K562 (cell line): ENCODE measurements around the gene DSE. TPM values are rescaled to one million over a fixed set of nuclear protein-coding genes. Genes with fewer than 3 reads are reported as not detected.

Experiments
- ATAC-seq: fragments of 200-7000 bp; cut with Tn5 transposase; 3 replicates; pipeline ENCODE4 v1.9.1; 2020; ENCODE audit warnings: moderate library complexity
- BruUV-seq: library from RNA; stranded (reverse); fragments of 400-500 nt; replicated peaks from 2 replicates; lab custom pipeline; 2021; lab: Mats Ljungman, UMichigan
- CTCF ChIA-PET: fragments of 300-600 bp; formaldehyde crosslinking; extraction: SDS; loops from one replicate; lab custom pipeline; 2021; ENCODE audit warnings: low intra/inter-chr PET ratio; lab: Yijun Ruan, JAX
- POLR2A ChIA-PET: fragments of 300-600, 350-650 bp; sonication (Branson Sonifier 250); formaldehyde crosslinking; extraction: SDS; loops from one replicate; lab custom pipeline; 2021; ENCODE audit warnings: antibody characterized with exemption, inconsistent platforms; lab: Yijun Ruan, JAX
- DNase-seq, 4 experiments: peaks; one replicate each; pipeline versions ENCODE4 v3.0.0 to v3.0.0-alpha.2; 2011 to 2018; ENCODE audit warnings: low spot score in 3 of 4, mixed read lengths in 3 of 4; ENCODE audit errors: extremely low read depth in 1 of 4
- FAIRE-seq: peaks from 2 replicates; lab custom pipeline; 2011; peaks lifted over from hg19 to GRCh38; lab: Jason Lieb, UNC
- H2AFZ ChIP-seq: 2 replicates; pipeline ENCODE4 v1.6.0; 2011; ENCODE audit warnings: low read depth, low read length, control low read depth, inconsistent platforms
- H3K27ac ChIP-seq: fragments of 200-600 bp; 3 replicates; pipeline ENCODE4 v1.8.0; 2011; ENCODE audit warnings: low read depth, mild to moderate bottlenecking, control low read depth, inconsistent platforms, low read length, moderate library complexity, mixed read lengths; ENCODE audit errors: extremely low read depth
- H3K27me3 ChIP-seq, 2 experiments: fragments of 300-600 bp in 1 of 2; 2 replicates in 1 of 2; 3 replicates in 1 of 2; pipeline versions ENCODE4 v1.6.0 to v1.8.0; 2011; ENCODE audit warnings: inconsistent platforms in 2 of 2, low read length in 2 of 2, mild to moderate bottlenecking in 1 of 2, mixed read lengths in 1 of 2, moderate library complexity in 1 of 2; ENCODE audit not compliant: control insufficient read depth in 2 of 2, insufficient read depth in 2 of 2
- H3K36me3 ChIP-seq: fragments of 300-600 bp; 3 replicates; pipeline ENCODE4 v1.8.0; 2011; ENCODE audit warnings: mild to moderate bottlenecking, low read length, inconsistent platforms; ENCODE audit not compliant: control insufficient read depth, insufficient read depth
- H3K4me1 ChIP-seq, 2 experiments: fragments of 200-600 bp in 1 of 2; replicated peaks in 1 of 2; 2 replicates in 1 of 2; 3 replicates in 1 of 2; pipeline versions ENCODE4 v1.5.1 to v1.8.0; 2011; ENCODE audit warnings: inconsistent platforms in 2 of 2, low read length in 2 of 2, mild to moderate bottlenecking in 1 of 2, mixed read lengths in 1 of 2, moderate library complexity in 1 of 2; ENCODE audit not compliant: control insufficient read depth in 2 of 2, insufficient read depth in 2 of 2
- H3K4me2 ChIP-seq: 2 replicates; pipeline ENCODE4 v1.6.1; 2011; ENCODE audit warnings: low read length, control low read depth, inconsistent platforms, mixed read lengths; ENCODE audit not compliant: insufficient read depth
- H3K4me3 ChIP-seq: fragments of 200-600 bp; sonication (generic), shearing (Covaris generic); 2 replicates; pipeline ENCODE4 v1.5.1; 2016; ENCODE audit warnings: control low read depth, inconsistent platforms
- H3K79me2 ChIP-seq: fragments of 200-600 bp; 3 replicates; pipeline ENCODE4 v1.8.0; 2011; ENCODE audit warnings: low read length, inconsistent platforms; ENCODE audit not compliant: control insufficient read depth, insufficient read depth
- H3K9ac ChIP-seq, 2 experiments: 2 replicates each; pipeline versions ENCODE4 v1.6.0 to v1.6.1; 2011; ENCODE audit warnings: low read depth in 2 of 2, low read length in 2 of 2, control low read depth in 1 of 2, inconsistent platforms in 1 of 2, mild to moderate bottlenecking in 1 of 2, mixed read lengths in 1 of 2; ENCODE audit not compliant: insufficient read depth in 1 of 2
- H3K9me1 ChIP-seq: one replicate; pipeline ENCODE4 v1.6.0; 2011; ENCODE audit warnings: inconsistent platforms, mild to moderate bottlenecking, low read length, moderate library complexity; ENCODE audit not compliant: control insufficient read depth, insufficient read depth
- H3K9me3 ChIP-seq: replicated peaks from 2 replicates; pipeline ENCODE4 v1.5.1; 2011; ENCODE audit warnings: low read depth, low read length, inconsistent platforms; ENCODE audit not compliant: control insufficient read depth, insufficient read depth
- H4K20me1 ChIP-seq: replicated peaks from 2 replicates; pipeline ENCODE4 v1.6.1; 2011; ENCODE audit warnings: low read length, inconsistent platforms, mixed read lengths; ENCODE audit not compliant: control insufficient read depth, insufficient read depth
- ILK ChIP-seq: fragments of 450-650 bp; IDR thresholded peaks from 2 replicates; pipeline ENCODE4 v1.6.1; 2016; ENCODE audit warnings: missing genetic modification characterization, low read depth, mild to moderate bottlenecking, missing compliant biosample characterization, moderate library complexity, borderline replicate concordance
- NR4A1 ChIP-seq, 2 experiments: fragments of 250-450 bp in 1 of 2; fragments of 450-650 bp in 1 of 2; sonication (Bioruptor Pico) in 1 of 2; IDR thresholded peaks; 2 replicates each; pipeline versions ENCODE4 v1.4.0 to v1.6.1; 2016 to 2020; ENCODE audit warnings: mild to moderate bottlenecking in 2 of 2, missing compliant biosample characterization in 1 of 2, missing genetic modification characterization in 1 of 2, moderate library complexity in 1 of 2
- SLC30A9 ChIP-seq: fragments of 250-450 bp; sonication (Bioruptor Pico); IDR thresholded peaks from 2 replicates; pipeline ENCODE4 v1.8.0; 2022; ENCODE audit warnings: mild to moderate bottlenecking, moderate library complexity
- SRF ChIP-seq, 2 experiments: fragments of 250-450, 450-650 bp in 1 of 2; sonication (Bioruptor Pico) in 1 of 2; sonication (generic) in 1 of 2; formaldehyde crosslinking; IDR thresholded peaks; 2 replicates each; pipeline versions ENCODE4 v1.5.0 to v1.5.1; 2020 to 2022; ENCODE audit warnings: mild to moderate bottlenecking in 1 of 2, missing genetic modification reagents in 1 of 2
- TAF1 ChIP-seq: IDR thresholded peaks from 2 replicates; pipeline ENCODE4 v1.6.1; 2011; ENCODE audit warnings: mild to moderate bottlenecking, low read length, moderate library complexity; ENCODE audit not compliant: insufficient read depth, control insufficient read depth, severe bottlenecking; ENCODE audit errors: extremely low read depth
- ZNF644 ChIP-seq: fragments of 200-800 bp; sonication (Bioruptor generic); IDR thresholded peaks from 2 replicates; pipeline ENCODE4 v1.6.1; 2016; ENCODE audit warnings: low read depth, missing genetic modification characterization, missing compliant biosample characterization
- WGBS: fragments of 100-300 bp; shearing (Covaris generic); methylation state at CpG from one replicate; pipeline ENCODE4 v1.1.6; 2016; ENCODE audit warnings: low coverage, mixed read lengths; ENCODE audit not compliant: insufficient coverage; ENCODE audit errors: missing lambda C conversion rate; 5-methylcytosine and 5-hydroxymethylcytosine counted together
- in situ Hi-C: fragments of 300-500 bp; cut with MboI; formaldehyde crosslinking; loops from 4 replicates; pipeline ENCODE4 v1.15.0; 2018; ENCODE audit warnings: inconsistent platforms, mixed read lengths
- intact Hi-C: fragments of 100-400 bp; cut with micrococcal nuclease; formaldehyde crosslinking; loops from 2 replicates; pipeline ENCODE4 v1.14.2; 2022
- polyA plus RNA-seq, 8 experiments: library from polyadenylated mRNA; depleted of rRNA in 4 of 8; stranded (reverse) in 5 of 8; unstranded in 3 of 8; fragments of >200 nt; fragmentation: Nextera tagmentation in 2 of 8; fragmentation: Illumina TruSeq in 1 of 8; extraction: Ambion mirVana in 2 of 8; extraction: Trizol in 1 of 8; gene quantifications; 2 replicates each; pipeline versions ENCODE4 v1.2.1 to v1.2.3, GENCODE V29; 2011 to 2014; ENCODE audit warnings: inconsistent platforms in 1 of 8, missing spikeins in 1 of 8
- total RNA-seq, 7 experiments: library from RNA; depleted of rRNA in 6 of 7; stranded (reverse); fragments of >200 nt in 6 of 7; fragmentation: Illumina TruSeq in 2 of 7; extraction: Trizol in 2 of 7; gene quantifications; 2 replicates each; pipeline versions ENCODE4 v1.2.1 to v1.2.3, GENCODE V29; 2011 to 2021; ENCODE audit warnings: low replicate concordance in 1 of 7
- TF ChIP-seq, protein P1 (sequence below): fragments of 450-650 bp; IDR thresholded peaks from 2 replicates; pipeline ENCODE4 v1.6.1; 2016; ENCODE audit warnings: low read depth

The DSE gene
- total and polyA plus RNA-seq, 9 of the 15 experiments (the other 6 are each of a cell fraction or from before 2014, with no cell fraction given), result 0.49 to 1.7 (median 0.79) TPM

DNA sequence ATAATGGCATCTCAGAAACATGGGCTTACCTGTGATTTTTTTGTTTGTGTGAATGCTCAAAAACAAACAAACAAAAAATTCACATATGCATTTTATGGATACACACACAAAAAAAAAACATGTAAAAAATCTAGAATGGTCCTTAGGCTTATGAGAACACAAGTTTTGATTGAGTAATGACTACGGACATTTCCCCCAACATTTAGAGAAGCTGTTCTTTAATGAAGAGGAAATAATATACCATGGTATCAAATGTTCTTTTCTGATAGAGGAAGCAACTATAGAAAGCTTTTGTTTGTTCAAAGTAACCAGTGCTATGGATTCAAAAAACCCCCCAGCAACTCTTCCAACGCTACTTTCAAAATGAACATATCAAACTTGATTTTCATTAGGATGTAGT lies 81.8 kb downstream of the DSE start:
- intact Hi-C loops (no loop called here), in situ Hi-C loops (no loop called here)
- H3K36me3 ChIP-seq, result no peaks in the 10 kb centered on the region
- TF ChIP-seq NR4A1 (CRISPR knock-in tag; IDR thresholded peaks at IDR 0.05) (no peak), NR4A1 (tag; IDR thresholded peaks at IDR 0.05) (no peak)
- H3K4me3 ChIP-seq, result no peak overlapping the region
- peaks cover 0 to 7% of the 10 kb centered on the region in 2 experiments; a peak in 2 of 5 replicates for H3K4me1 ChIP-seq
- DNase-seq, result no peak
- no TSS peak for BruUV-seq
- H3K4me2 ChIP-seq, result no peak overlapping the region
- H2AFZ ChIP-seq, result no peak overlapping the region
- no peak overlapping the region for H3K27ac ChIP-seq
- WGBS, result 40% methylated on average over 1 of the region's 2 CpGs
- H3K79me2 ChIP-seq, result no peaks in the 10 kb centered on the region
- no peak overlapping the region for H3K9ac ChIP-seq
- H3K27me3 ChIP-seq, result no peaks in the 10 kb centered on the region
- ATAC-seq, result no peak
- CTCF ChIA-PET, result no interaction called here
- H3K9me1 ChIP-seq, result no peaks in the 10 kb centered on the region
- FAIRE-seq, result no peak
- no peaks in the 10 kb centered on the region for H4K20me1 ChIP-seq
- no peaks in the 10 kb centered on the region for H3K9me3 ChIP-seq
- POLR2A ChIA-PET, result no interaction called here

DNA sequence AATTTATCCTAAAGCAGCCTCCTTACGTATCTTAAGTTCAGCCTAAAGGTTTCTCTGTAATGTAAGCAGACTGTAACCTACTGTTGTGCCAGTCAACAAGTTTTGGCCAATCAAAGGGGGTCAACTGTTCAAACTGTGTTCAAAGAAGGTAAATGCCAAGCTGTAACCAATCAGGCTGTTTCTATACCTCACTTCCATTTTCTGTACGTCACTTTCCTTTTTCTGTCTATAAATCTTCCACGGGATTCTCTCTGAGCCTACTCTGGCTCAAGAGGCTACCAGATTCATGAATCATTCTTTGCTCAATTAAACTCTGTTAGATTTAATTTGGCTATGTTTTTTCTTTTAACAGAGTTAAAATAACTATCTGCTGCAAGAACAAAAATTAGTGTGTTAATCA lies 85.4 kb downstream of the DSE start:
- Histone ChIP-seq H3K9ac (no peak overlapping the region), H3K9me3 (no peaks in the 10 kb centered on the region), H3K4me1 (peaks cover 0 to 2% of the 10 kb centered on the region in 2 experiments; a peak in 2 of 5 replicates), H3K4me2 (no peak overlapping the region), H4K20me1 (no peaks in the 10 kb centered on the region), H2AFZ (no peak overlapping the region), H3K4me3 (no peak overlapping the region), H3K79me2 (no peaks in the 10 kb centered on the region), H3K9me1 (no peaks in the 10 kb centered on the region), H3K36me3 (no peaks in the 10 kb centered on the region), H3K27ac (no peak overlapping the region), H3K27me3 (no peaks in the 10 kb centered on the region)
- FAIRE-seq (no peak), ATAC-seq (no peak), DNase-seq (no peak)
- in situ Hi-C loops, result no loop called here
- WGBS, result 25% methylated on average over 3 of the region's 3 CpGs
- CTCF ChIA-PET, result no interaction called here
- intact Hi-C loops, result no loop called here
- BruUV-seq, result no TSS peak
- POLR2A ChIA-PET, result no interaction called here
- TF ChIP-seq SLC30A9 (CRISPR knock-in tag), result no peak
- no peak for TF ChIP-seq ILK
- TF ChIP-seq SRF (CRISPR knock-in tag; IDR thresholded peaks at IDR 0.05), result no peak
- TF ChIP-seq, protein P1, sequence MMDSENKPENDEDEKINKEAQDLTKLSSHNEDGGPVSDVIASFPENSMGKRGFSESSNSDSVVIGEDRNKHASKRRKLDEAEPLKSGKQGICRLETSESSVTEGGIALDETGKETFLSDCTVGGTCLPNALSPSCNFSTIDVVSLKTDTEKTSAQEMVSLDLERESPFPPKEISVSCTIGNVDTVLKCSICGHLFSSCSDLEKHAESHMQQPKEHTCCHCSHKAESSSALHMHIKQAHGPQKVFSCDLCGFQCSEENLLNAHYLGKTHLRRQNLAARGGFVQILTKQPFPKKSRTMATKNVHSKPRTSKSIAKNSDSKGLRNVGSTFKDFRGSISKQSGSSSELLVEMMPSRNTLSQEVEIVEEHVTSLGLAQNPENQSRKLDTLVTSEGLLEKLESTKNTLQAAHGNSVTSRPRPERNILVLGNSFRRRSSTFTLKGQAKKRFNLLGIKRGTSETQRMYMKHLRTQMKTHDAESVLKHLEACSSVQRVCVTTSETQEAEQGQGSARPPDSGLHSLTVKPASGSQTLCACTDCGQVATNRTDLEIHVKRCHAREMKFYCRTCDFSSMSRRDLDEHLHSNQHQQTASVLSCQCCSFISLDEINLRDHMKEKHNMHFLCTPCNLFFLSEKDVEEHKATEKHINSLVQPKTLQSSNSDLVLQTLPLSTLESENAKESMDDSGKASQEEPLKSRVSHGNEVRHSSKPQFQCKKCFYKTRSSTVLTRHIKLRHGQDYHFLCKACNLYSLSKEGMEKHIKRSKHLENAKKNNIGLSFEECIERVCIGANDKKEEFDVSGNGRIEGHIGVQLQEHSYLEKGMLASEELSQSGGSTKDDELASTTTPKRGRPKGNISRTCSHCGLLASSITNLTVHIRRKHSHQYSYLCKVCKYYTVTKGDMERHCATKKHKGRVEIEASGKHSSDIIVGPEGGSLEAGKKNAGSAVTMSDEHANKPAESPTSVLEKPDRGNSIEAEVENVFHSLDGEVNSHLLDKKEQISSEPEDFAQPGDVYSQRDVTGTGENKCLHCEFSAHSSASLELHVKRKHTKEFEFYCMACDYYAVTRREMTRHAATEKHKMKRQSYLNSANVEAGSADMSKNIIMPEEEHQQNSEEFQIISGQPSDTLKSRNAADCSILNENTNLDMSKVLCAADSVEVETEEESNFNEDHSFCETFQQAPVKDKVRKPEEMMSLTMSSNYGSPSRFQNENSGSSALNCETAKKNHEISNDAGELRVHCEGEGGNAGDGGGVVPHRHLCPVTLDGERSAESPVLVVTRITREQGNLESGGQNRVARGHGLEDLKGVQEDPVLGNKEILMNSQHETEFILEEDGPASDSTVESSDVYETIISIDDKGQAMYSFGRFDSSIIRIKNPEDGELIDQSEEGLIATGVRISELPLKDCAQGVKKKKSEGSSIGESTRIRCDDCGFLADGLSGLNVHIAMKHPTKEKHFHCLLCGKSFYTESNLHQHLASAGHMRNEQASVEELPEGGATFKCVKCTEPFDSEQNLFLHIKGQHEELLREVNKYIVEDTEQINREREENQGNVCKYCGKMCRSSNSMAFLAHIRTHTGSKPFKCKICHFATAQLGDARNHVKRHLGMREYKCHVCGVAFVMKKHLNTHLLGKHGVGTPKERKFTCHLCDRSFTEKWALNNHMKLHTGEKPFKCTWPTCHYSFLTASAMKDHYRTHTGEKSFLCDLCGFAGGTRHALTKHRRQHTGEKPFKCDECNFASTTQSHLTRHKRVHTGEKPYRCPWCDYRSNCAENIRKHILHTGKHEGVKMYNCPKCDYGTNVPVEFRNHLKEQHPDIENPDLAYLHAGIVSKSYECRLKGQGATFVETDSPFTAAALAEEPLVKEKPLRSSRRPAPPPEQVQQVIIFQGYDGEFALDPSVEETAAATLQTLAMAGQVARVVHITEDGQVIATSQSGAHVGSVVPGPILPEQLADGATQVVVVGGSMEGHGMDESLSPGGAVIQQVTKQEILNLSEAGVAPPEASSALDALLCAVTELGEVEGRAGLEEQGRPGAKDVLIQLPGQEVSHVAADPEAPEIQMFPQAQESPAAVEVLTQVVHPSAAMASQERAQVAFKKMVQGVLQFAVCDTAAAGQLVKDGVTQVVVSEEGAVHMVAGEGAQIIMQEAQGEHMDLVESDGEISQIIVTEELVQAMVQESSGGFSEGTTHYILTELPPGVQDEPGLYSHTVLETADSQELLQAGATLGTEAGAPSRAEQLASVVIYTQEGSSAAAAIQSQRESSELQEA, result no peak
- TF ChIP-seq TAF1, result no peak
- no peak for TF ChIP-seq ZNF644 (tag)
